Loucy (cell line): ENCODE measurements around the gene MUCL3.

Experiments
- CTCF ChIP-seq: fragments of 200-600 bp; sonication (generic); conservative IDR thresholded peaks from 2 replicates; pipeline ENCODE4 v1.5.1; 2014; ENCODE audit warnings: mild to moderate bottlenecking, antibody characterized with exemption, low read length
- EZH2phosphoT487 ChIP-seq: fragments of 200-600 bp; IDR thresholded peaks from 2 replicates; pipeline ENCODE4 v1.6.1; 2018; ENCODE audit warnings: antibody characterized with exemption, mild to moderate bottlenecking, moderate library complexity, borderline replicate concordance

GRCh38 chr6:30985490-30985889 lies 44.7 kb downstream of the MUCL3 start:
- TF ChIP-seq CTCF: no peak
- TF ChIP-seq EZH2phosphoT487: no peak
